Measurements from ENCODE around the gene METAP2.

DNA sequence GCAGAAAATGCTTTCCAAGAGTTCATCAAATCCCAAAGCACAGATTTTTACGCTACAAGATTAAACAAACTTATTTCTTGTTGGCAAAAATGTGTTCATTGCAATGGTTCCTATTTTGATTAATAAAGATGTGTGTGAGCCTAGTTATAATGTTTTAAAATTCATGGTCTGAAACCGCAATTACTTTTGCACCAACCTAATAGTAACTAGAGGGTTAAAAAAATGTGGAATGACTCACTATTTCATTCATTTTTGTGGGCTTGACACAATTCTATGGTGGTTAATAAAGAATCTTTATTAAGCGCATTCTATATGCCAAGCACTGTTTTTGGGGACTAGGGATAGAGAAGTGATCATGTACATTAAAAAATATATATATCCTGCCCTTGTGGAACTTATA lies 38.6 kb upstream of the METAP2 start:
- TF ChIP-seq CTCF (IDR thresholded peaks at IDR 0.05) (no peak), ZFX (IDR thresholded peaks at IDR 0.05; ENCODE audit: borderline replicate concordance) (no peak)

Data from 22Rv1 (cell line).